ENCODE results near the gene ITGA3. TPM values are rescaled to one million over a fixed set of nuclear protein-coding genes. Genes with fewer than 3 reads are reported as not detected.

ITGA3 gene
- polyA plus RNA-seq, 1 of the 3 experiments (the other 2 are of a cell fraction): 766 TPM

DNA sequence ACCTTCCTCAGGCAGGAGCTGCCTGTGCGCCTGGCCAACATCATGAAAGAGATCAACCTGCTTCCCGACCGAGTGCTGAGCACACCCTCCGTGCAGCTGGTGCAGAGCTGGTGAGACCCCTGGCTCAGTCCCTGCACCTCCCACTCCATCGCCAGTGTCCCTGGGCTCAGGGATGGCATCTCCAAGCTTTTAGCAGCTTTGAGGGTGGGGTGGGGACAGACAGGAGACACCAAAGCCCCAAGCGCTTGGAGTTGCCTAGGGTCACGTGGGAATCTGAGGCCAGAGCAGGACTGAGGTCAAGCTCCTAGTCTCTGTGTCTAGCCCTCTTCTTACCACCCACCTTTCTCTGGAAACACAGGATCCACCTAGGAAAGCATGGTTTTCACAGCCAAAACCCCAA is 41.5 kb downstream of the ITGA3 start (continued):
- no peak for TF ChIP-seq YY1 (IDR thresholded peaks at IDR 0.05; ENCODE audit: low read depth)
- TF ChIP-seq SIN3A (IDR thresholded peaks at IDR 0.05; ENCODE audit: borderline replicate concordance, low read depth, low read length): no peak
- no peak for TF ChIP-seq MXI1 (IDR thresholded peaks at IDR 0.05; ENCODE audit: low read depth, low read length)

DNA sequence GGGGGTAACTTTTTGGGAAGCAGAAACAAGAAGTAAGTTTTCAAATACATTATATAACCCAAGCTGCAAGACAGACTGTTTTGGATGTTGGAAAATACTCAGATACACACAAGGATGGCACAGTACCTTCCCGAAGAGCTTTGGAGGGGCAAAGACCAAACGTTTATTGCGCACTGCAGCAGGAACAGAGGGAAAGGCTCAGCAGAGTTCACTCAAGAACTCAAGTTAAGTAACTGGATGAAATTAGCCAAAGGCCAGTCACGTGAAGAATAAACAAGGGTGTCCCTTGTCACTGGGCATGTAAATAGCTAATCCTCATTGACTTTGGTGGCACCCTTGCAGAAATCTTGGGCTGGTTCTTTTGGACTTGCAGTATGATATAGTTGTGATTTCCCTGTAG is 42.0 kb downstream of the ITGA3 start:
- Histone ChIP-seq H3K9me3 (no peaks in the 10 kb centered on the region), H3K27ac (ENCODE audit: low read depth in 2 of 2, low read length in 1 of 2) (no peak overlapping the region), H4K20me1 (ENCODE audit: insufficient read depth) (peaks cover 16% of the 10 kb centered on the region), H3K9ac (no peak overlapping the region), H3K4me2 (no peak overlapping the region), H3K4me1 (ENCODE audit: control insufficient read depth in 1 of 2, insufficient read depth in 2 of 2, low read depth in 1 of 2, low read length in 1 of 2) (peaks cover 3 to 40% of the 10 kb centered on the region in 2 experiments; a peak in 1 of 4 replicates), H3K36me3 (replicated peaks in 1 of 2; ENCODE audit: control insufficient read depth in 1 of 2, insufficient read depth in 2 of 2, low read length in 1 of 2) (peaks cover 0 to 17% of the 10 kb centered on the region in 2 experiments), H2AFZ (ENCODE audit: low read depth) (no peak overlapping the region), H3K27me3 (ENCODE audit: insufficient read depth) (no peaks in the 10 kb centered on the region), H3K4me3 (ENCODE audit: low read depth in 2 of 2, low read length in 1 of 2) (no peak overlapping the region), H3K9me2 (no peaks in the 10 kb centered on the region), H3K79me2 (ENCODE audit: insufficient read depth) (no peaks in the 10 kb centered on the region), H3F3A (replicated peaks; ENCODE audit: insufficient read depth) (peaks cover 30% of the 10 kb centered on the region)
- TF ChIP-seq FOXJ3 (CRISPR knock-in tag; IDR thresholded peaks at IDR 0.05) (no peak), SIN3A (IDR thresholded peaks at IDR 0.05; ENCODE audit: borderline replicate concordance, low read depth, low read length) (no peak), SMC3 (IDR thresholded peaks at IDR 0.05; ENCODE audit: low read depth, low read length) (no peak), RAD21 (IDR thresholded peaks at IDR 0.05; ENCODE audit: low read length) (no peak)
- no peak for DNase-seq
- 88% methylated on average over 4 of the region's 4 CpGs for WGBS (ENCODE audit: low lambda C conversion rate)
- CTCF ChIA-PET: interaction anchor here (1.2 to 15.0 kb wide), 10 partner anchors 11 to 199 kb away, joined by 3 to 297 read pairs (median 5); partner anchors contain the start of gene COL1A1
- POLR2A ChIA-PET: no interaction called here

DNA sequence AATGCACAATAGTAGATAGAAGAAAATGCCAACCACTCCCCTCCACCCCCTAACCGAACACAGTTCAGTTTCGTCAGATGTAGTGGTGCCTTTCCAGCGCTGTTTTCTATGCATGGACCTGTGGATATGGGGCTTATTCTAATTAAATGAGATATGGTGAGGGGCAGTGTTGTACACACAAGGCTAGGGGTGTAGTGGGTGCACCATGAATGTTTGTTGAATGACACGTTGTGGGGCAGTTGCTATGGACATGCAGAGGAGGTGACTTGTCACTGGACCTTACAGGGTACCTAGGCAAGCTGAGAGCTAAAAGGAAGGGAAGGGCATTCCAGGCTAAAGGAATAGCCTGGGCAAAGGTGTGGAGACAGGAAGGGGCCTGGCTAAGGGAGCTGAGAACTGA is 42.7 kb downstream of the ITGA3 start:
- no peak for TF ChIP-seq TCF12 (IDR thresholded peaks at IDR 0.05)
- TF ChIP-seq SMC3 (IDR thresholded peaks at IDR 0.05; ENCODE audit: low read depth, low read length): no peak
- TF ChIP-seq, protein P1, sequence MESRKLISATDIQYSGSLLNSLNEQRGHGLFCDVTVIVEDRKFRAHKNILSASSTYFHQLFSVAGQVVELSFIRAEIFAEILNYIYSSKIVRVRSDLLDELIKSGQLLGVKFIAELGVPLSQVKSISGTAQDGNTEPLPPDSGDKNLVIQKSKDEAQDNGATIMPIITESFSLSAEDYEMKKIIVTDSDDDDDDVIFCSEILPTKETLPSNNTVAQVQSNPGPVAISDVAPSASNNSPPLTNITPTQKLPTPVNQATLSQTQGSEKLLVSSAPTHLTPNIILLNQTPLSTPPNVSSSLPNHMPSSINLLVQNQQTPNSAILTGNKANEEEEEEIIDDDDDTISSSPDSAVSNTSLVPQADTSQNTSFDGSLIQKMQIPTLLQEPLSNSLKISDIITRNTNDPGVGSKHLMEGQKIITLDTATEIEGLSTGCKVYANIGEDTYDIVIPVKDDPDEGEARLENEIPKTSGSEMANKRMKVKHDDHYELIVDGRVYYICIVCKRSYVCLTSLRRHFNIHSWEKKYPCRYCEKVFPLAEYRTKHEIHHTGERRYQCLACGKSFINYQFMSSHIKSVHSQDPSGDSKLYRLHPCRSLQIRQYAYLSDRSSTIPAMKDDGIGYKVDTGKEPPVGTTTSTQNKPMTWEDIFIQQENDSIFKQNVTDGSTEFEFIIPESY (IDR thresholded peaks at IDR 0.05; ENCODE audit: borderline replicate concordance, low read depth): no peak
- TF ChIP-seq CHD2 (IDR thresholded peaks at IDR 0.05; ENCODE audit: low read length, partially characterized antibody): no peak
- TF ChIP-seq, protein P2, sequence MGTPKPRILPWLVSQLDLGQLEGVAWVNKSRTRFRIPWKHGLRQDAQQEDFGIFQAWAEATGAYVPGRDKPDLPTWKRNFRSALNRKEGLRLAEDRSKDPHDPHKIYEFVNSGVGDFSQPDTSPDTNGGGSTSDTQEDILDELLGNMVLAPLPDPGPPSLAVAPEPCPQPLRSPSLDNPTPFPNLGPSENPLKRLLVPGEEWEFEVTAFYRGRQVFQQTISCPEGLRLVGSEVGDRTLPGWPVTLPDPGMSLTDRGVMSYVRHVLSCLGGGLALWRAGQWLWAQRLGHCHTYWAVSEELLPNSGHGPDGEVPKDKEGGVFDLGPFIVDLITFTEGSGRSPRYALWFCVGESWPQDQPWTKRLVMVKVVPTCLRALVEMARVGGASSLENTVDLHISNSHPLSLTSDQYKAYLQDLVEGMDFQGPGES (IDR thresholded peaks at IDR 0.05; ENCODE audit: low read depth, low read length): no peak
- TF ChIP-seq, protein P3, sequence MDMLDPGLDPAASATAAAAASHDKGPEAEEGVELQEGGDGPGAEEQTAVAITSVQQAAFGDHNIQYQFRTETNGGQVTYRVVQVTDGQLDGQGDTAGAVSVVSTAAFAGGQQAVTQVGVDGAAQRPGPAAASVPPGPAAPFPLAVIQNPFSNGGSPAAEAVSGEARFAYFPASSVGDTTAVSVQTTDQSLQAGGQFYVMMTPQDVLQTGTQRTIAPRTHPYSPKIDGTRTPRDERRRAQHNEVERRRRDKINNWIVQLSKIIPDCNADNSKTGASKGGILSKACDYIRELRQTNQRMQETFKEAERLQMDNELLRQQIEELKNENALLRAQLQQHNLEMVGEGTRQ (IDR thresholded peaks at IDR 0.05; ENCODE audit: borderline replicate concordance, low read depth, low read length): no peak
- no peak for TF ChIP-seq RCOR1 (IDR thresholded peaks at IDR 0.05; ENCODE audit: low read length)
- no peak for TF ChIP-seq ELF1 (IDR thresholded peaks at IDR 0.05)
- TF ChIP-seq POLR2AphosphoS5 (IDR thresholded peaks at IDR 0.05; ENCODE audit: low read depth, low read length): no peak
- no peak for TF ChIP-seq YY1 (IDR thresholded peaks at IDR 0.05; ENCODE audit: low read depth)
- no peak for TF ChIP-seq SIN3A (IDR thresholded peaks at IDR 0.05; ENCODE audit: borderline replicate concordance, low read depth, low read length)
- TF ChIP-seq GABPA (IDR thresholded peaks at IDR 0.05; ENCODE audit: low read depth): no peak
- no peak for TF ChIP-seq RAD21 (IDR thresholded peaks at IDR 0.05; ENCODE audit: low read length)
- TF ChIP-seq MEF2A (IDR thresholded peaks at IDR 0.05; ENCODE audit: borderline replicate concordance, low read depth): no peak
- no peak for TF ChIP-seq MXI1 (IDR thresholded peaks at IDR 0.05; ENCODE audit: low read depth, low read length)
- no peak overlapping the region for H2AFZ ChIP-seq (ENCODE audit: low read depth)
- H3K9me3 ChIP-seq: no peaks in the 10 kb centered on the region
- ChIA-PET POLR2A (no interaction called here), CTCF (interaction anchor here (1.4 to 15.0 kb wide), 8 partner anchors 11 to 198 kb away, joined by 3 to 297 read pairs (median 18); partner anchors contain the start of gene COL1A1)
- peaks cover 9% of the 10 kb centered on the region for H4K20me1 ChIP-seq (ENCODE audit: insufficient read depth)
- no peak overlapping the region for H3K27ac ChIP-seq (ENCODE audit: low read depth in 2 of 2, low read length in 1 of 2)
- H3F3A ChIP-seq (replicated peaks; ENCODE audit: insufficient read depth): peaks cover 23% of the 10 kb centered on the region
- H3K4me1 ChIP-seq (ENCODE audit: control insufficient read depth in 1 of 2, insufficient read depth in 2 of 2, low read depth in 1 of 2, low read length in 1 of 2): peaks cover 3 to 42% of the 10 kb centered on the region in 2 experiments; a peak in 1 of 4 replicates
- no peak overlapping the region for H3K4me3 ChIP-seq (ENCODE audit: low read depth in 2 of 2, low read length in 1 of 2)
- no peaks in the 10 kb centered on the region for H3K9me2 ChIP-seq
- no peaks in the 10 kb centered on the region for H3K27me3 ChIP-seq (ENCODE audit: insufficient read depth)
- no peak overlapping the region for H3K4me2 ChIP-seq
- DNase-seq: no peak
- H3K36me3 ChIP-seq (replicated peaks in 1 of 2; ENCODE audit: control insufficient read depth in 1 of 2, insufficient read depth in 2 of 2, low read length in 1 of 2): peaks cover 0 to 17% of the 10 kb centered on the region in 2 experiments
- no peak overlapping the region for H3K9ac ChIP-seq
- H3K79me2 ChIP-seq (ENCODE audit: insufficient read depth): no peaks in the 10 kb centered on the region
- 76% methylated on average over 4 of the region's 4 CpGs for WGBS (ENCODE audit: low lambda C conversion rate)
